RWPE1 (cell line): Measurements from ENCODE around the gene ITPK1.

Source experiments
- CTCF ChIA-PET: fragments of 350-600 bp; sonication (Branson Sonifier 250); formaldehyde crosslinking; extraction: SDS; loops from one replicate; lab custom pipeline; 2021; lab: Yijun Ruan, JAX
- POLR2A ChIA-PET: fragments of 400-600 bp; formaldehyde crosslinking; extraction: SDS; loops from one replicate; lab custom pipeline; 2020; ENCODE audit warnings: antibody characterized with exemption; ENCODE audit not compliant: low non-redundant PET; lab: Yijun Ruan, JAX
- DNase-seq: peaks from one replicate; pipeline ENCODE4 v3.0.0; 2012; ENCODE audit warnings: low spot score
- H3K27ac ChIP-seq: fragments of 450-650 bp; 2 replicates; pipeline ENCODE4 v1.5.1; 2017
- TF ChIP-seq, protein P1 (sequence below): fragments of 450-650 bp; conservative IDR thresholded peaks from 2 replicates; pipeline ENCODE4 v1.5.1; 2017; ENCODE audit warnings: low read depth, mild to moderate bottlenecking

ITPK1 gene

DNA sequence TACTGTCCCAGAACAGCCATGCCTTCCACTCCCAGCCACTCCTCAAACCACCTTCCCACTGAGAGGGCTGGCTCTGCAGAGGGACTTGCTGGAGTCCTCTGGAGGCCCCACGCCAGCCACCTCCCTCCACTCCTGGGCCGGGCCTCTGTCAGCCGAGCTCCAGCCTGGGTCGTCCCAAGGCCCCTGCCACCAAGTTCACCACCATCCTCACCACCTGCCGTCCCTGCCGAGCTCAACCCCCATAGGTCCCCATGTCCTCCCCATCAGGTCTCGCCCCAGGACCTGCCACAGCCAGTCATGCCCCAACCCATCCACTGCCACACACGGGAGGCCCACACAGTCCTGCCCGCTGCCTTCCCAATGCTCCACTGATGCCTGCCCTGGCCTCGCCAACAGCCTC is 39.0 kb downstream of the ITPK1 start:
- CTCF ChIA-PET = interaction anchor here (0.7 kb wide), 1 partner anchor 36 kb away, joined by 3 read pairs; no protein-coding TSS in a partner anchor
- H3K27ac ChIP-seq = peak overlapping the region; percentile 25
- no peak for DNase-seq
- POLR2A ChIA-PET = no interaction called here
- TF ChIP-seq, protein P1, sequence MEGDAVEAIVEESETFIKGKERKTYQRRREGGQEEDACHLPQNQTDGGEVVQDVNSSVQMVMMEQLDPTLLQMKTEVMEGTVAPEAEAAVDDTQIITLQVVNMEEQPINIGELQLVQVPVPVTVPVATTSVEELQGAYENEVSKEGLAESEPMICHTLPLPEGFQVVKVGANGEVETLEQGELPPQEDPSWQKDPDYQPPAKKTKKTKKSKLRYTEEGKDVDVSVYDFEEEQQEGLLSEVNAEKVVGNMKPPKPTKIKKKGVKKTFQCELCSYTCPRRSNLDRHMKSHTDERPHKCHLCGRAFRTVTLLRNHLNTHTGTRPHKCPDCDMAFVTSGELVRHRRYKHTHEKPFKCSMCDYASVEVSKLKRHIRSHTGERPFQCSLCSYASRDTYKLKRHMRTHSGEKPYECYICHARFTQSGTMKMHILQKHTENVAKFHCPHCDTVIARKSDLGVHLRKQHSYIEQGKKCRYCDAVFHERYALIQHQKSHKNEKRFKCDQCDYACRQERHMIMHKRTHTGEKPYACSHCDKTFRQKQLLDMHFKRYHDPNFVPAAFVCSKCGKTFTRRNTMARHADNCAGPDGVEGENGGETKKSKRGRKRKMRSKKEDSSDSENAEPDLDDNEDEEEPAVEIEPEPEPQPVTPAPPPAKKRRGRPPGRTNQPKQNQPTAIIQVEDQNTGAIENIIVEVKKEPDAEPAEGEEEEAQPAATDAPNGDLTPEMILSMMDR = no peak

DNA sequence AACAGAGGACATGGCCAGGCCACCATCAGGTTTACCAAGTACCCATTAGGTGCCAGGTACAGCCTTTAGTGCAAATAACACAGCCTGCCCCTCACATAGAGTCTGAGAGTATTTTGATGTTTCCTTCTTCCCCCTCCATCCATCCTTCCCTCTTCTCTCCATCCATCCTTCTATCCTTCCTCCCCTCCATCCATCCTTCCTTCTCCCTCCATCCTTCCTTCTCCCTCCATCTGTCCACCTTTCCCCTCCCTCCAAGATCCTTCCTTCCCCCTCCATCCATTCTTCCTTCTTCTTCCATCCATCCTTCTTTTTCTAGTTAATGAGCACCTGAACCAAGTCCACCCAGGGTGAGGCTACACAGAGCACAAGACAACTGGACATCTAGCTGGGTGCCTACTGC is 39.8 kb downstream of the ITPK1 start:
- H3K27ac ChIP-seq = peak overlapping the region; percentile 64
- POLR2A ChIA-PET = interaction anchor here (0.5 kb wide), 1 partner anchor 97 kb away, joined by 4 read pairs; no protein-coding TSS in a partner anchor
- TF ChIP-seq, protein P1 = no peak
- CTCF ChIA-PET = interaction anchor here (0.7 kb wide), 1 partner anchor 37 kb away, joined by 3 read pairs; no protein-coding TSS in a partner anchor
- DNase-seq = no peak

DNA sequence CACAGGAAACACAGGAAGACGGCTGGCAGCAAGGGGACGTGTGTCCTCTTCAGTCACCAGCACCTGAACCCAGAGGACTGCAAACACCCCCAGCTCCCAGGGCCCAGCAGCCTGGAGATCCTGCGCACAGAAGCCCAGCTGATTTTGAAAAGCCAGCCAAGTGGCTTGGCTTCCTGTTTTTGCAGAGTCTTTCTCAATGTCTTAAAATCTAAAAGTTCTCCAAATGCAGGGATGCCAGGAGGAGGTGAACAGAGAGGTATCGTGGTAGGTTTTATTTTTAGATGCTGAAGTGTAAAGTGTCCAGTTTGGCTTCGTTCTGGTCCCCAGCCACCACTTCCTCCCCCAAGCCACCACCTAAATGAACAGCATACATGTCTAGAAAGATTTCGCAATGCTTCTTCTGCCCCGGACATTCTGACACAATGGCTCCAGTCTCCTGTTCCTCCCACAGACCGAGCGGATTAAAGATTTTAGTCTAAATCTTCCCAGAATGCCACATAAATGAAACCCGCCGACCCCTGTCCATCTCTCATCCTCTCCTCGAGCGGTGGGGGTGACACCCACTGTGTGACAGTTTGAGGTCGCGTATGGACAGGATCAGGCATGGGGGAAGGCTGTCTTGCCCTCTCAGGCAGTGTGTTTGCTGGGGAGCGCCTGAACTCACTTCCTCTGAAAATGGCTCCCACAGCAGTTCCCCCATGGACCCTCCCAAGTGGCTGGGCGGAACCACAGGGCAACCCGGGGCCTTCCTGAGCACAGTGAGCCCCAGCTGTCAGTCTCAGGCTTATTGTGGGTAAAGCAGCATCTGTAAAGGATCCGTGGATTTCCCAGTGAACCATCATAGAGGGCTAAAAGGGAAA is 41.6 kb downstream of the ITPK1 start:
- CTCF ChIA-PET = interaction anchor here (0.8 kb wide), 1 partner anchor 72 kb away, joined by 5 read pairs; no protein-coding TSS in a partner anchor
- H3K27ac ChIP-seq = peak overlapping the region; percentile 64
- POLR2A ChIA-PET = no interaction called here
- TF ChIP-seq, protein P1 = no peak
- DNase-seq = no peak

DNA sequence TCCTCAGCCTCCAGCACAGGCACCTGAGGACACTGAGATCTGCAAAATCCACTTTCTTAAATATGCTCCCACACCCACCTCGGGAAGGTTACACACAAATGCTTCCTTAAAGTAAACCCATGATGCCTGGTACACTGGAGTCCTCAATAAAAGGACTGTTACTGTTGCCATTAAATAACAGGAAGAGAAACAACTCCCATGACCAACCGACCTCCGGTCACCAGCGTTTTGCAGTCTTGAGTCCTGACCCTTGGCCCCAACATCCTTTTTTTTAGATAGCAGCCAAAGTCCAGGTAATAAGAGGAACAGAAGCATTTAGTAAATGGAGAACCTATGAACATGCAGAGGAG is 42.4 kb downstream of the ITPK1 start:
- no peak for DNase-seq
- TF ChIP-seq, protein P1 = no peak
- peak overlapping the region; percentile 64 for H3K27ac ChIP-seq
- POLR2A ChIA-PET = no interaction called here
- CTCF ChIA-PET = no interaction called here

DNA sequence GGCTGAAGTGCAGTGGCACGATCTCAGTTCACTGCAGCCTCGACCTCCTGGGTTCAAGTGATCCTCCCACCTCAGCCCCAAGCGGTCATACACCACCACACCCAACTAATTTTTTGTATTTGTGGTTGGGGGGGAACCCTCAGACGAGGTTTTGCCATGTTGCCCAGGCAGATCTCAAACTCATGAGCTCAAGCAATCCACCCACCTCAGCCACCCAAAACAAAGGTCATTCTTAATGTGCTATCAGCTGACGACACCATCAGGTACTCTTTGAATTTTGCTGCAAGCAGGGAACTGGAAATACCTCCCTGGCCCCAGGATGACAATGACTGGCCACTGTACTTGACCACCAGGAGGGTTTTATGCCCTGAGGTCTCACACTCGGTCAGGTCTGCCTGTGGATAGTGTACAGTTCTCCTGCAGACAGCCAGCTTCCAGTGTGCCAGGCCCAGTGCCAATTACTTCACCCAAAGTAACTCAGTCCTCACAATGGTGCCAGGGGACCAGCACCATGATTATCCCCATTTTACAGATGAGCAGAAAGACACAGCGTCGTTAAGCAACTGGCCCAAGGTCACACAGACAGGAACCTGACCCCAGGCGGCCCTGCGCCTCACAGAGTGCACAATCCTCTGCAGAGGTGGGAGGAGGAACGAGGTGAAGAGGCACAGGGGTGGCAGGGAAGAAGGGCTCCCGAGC is 42.9 kb downstream of the ITPK1 start:
- ChIA-PET POLR2A (no interaction called here), CTCF (no interaction called here)
- peak overlapping the region; percentile 45 for H3K27ac ChIP-seq
- no peak for DNase-seq
- TF ChIP-seq, protein P1 = no peak

DNA sequence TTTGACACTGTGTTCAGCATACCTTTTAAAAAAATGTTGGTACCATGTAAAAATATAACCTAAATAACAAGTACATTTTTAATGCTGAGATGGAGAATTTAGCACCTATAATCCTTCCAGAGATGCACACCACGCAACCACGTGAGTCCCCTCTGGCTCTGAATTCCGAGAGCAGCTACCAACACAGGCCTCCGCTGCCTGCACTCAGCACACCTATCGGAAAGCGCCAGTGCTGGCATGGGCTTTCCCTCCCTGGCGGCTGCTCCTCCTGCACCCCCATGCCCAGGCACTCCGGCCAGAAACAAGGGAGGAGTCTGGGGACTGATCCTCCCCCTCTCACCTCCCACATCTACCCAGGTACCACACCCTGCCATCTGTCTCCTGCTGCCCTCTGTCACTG is 47.0 kb downstream of the ITPK1 start:
- TF ChIP-seq, protein P1 = no peak
- H3K27ac ChIP-seq = peak overlapping the region; percentile 44
- POLR2A ChIA-PET = no interaction called here
- DNase-seq = no peak
- CTCF ChIA-PET = no interaction called here
